ENCODE data around the gene PSTPIP2.
"Not testable (repeated sequence)": the region's sequence is repeated elsewhere in the genome, so short reads cannot be mapped to it uniquely, and the experiment has no call there.

The PSTPIP2 gene

DNA sequence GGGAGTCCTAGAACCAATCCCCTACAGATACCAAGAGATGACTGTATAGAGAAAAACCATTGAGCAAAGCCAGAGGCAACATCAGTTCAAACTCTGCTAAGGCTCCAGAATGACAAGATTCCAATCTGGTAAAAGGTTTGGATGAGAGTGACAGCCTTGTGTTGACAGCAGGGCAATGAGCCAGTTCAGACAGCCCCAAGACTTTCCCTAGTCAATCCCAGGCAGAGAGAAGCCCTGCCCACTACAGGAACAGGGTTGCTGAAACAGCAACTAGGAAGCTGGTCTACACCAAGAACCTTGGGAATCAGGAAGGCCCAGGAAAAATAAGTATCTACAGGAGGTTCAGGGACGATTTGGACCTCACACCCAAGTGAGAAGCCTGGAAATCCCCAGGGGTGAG, 3.3 kb downstream of the PSTPIP2 start:
- DNase-seq, result no peak

DNA sequence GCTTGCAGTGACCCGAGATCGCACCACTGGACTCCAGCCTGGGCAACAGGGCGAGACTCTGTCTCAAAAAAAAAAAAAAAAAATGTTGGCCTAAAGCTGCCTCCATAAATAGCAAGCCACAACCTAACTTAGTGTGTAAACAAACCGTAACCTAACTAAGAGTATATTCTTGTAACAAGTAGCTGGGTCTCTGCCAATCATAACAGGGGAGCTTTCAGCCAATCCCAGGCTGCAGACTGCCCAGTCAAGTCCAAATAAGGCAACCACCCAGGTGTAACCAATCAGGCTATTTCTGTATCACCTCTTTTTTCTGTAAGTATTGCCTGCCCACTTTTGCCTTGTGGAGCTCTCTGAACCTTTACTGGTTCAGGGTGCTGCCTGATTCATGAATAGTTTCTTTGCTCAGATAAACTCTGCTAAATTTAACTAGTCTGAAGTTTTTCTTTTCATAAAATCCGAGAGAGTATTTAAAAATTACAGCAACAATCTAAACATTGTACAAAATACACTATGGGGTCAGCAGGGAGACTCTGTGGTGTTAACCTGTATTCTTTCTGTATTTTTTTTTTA, 4.5 kb downstream of the PSTPIP2 start:
- DNase-seq, result no peak

DNA sequence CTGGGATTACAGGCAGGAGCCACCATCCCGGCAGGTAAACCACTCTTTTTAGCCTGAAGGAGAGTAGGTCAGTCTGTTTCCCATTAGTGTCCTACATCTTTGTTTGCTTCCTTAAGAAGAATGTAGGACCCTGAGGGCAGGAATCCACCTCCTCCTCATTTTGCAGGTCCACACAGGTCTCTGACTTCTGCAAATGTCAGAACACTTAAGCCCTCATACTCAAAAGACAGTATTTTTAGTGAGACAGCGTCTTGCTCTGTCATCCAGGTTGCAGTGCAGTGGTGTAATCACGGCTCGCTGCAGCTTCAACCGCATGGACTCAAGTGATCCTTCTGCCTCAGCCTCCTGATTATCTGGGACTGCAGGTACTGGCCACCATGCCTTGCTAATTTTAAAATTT, 9.3 kb downstream of the PSTPIP2 start:
- DNase-seq, result no peak

DNA sequence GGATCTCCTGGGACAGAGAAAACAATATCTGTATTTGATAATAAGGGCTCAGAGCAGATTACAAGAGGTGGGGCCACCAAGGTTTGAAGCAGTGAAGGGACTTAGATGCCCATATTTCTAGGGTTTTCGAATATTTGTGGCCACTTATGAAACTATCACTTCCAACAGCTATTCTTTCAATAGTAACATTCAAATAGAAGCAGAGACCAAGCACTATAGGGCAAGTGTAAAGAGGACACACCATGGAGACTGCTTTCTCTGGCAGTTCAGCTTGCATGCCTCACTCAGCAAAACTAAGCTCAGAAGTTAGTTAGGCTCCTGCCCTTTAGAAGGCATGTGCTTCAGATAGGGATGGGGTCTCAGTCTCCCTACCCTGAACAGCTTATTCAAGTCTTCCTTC, 10.3 kb downstream of the PSTPIP2 start:
- DNase-seq, result no peak

DNA sequence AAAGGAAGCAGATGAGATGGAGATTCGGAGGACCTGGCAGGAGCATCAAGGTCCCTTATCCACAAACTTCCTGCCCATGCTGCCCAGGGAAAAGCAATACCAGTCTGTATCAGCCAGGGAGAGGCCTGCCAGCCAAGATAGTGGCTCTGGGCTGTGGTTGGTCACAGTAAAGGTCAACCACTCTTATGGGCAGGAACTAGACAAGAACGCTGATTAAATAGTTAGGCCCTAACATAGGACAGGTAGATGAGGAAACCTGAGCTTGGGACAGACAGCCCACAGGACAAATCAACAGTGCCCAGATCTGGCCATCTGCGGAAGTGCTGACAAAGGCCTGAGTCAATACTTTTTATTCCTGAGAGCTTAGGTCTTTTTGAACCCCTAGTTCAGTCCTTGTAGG, 10.7 kb downstream of the PSTPIP2 start:
- no peak for DNase-seq

DNA sequence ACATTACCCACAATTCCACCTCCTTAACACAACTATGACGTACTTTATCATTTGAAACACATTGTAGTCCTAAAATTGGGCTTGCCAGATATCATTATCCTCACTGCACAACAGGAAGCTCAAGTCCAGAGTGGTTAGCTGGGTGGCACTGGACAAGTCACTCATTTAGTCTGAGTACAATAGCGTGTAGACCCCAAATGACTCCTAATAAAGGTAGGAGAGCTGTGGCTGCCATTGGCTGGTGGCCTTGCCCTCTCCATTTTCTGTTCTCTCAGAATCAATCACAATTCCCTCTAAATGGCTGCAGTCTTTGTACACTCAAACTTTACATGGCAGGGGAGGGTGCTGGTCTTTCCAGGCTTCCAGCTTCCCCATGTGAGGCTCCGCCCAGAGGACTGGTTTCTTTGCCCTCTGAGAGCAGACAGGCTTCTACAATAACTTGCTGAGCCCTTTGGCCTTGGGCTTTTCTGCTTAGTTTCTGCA, 11.7 kb downstream of the PSTPIP2 start:
- DNase-seq, result no peak

DNA sequence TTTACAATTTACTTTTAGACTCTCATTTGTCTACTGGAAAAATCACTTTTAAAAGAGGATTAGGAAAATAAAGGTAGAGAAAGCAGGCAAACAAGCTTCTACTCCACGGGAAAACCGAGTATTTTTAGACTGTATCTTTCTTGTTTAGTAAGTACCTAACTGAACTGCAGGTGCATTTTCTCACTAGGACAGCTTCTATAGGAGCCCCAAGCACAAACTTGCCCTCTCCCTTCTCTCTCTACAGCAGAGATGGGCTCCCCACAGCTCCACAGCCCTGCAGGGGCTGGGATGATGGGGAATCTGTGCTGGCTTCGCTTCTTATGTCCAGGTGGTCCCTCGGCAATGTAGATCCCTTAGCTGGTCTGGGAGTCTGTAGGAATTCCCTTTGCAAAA, 16.2 kb downstream of the PSTPIP2 start:
- no peak for DNase-seq

DNA sequence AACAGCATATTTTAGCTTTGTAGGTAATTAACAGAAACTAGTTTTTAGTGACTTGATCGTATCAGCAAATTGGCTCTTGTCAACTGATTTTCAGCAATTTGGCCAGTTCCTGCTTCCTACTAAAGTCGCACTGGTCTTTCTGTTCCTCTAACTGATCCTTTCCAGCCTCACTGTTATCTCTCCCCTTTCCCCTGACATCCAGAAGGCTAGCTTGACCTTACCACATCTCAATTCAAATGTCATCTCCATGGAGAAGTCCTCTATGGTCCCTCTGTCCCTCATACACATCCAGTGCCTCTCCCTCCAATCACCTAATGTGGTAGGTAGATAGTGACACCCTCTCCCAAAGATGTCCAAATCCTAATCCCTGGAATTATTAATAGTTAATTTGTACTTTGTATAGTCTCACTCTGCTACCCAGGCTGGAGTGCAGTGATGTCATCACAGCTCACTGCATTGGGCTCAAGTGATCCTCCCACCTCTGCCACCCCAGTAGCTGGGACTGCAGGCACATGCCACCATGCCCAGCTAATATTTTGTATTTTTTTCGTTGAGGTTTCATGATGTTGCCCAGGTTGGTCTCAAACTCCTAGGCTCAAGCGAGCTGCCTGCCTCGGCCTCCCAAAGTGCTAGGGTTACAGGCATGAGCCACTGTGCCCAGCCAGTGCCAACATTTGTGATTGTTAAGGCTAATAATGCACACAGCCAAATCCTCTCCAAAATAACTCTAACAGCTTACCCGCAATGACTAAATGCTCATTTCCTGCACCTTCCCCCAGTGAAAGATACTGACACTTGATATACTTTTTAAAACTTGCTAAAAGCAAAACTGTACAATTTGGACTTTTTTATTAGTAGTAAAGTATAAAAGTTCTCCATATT, 16.9 kb downstream of the PSTPIP2 start:
- DNase-seq, result no peak

DNA sequence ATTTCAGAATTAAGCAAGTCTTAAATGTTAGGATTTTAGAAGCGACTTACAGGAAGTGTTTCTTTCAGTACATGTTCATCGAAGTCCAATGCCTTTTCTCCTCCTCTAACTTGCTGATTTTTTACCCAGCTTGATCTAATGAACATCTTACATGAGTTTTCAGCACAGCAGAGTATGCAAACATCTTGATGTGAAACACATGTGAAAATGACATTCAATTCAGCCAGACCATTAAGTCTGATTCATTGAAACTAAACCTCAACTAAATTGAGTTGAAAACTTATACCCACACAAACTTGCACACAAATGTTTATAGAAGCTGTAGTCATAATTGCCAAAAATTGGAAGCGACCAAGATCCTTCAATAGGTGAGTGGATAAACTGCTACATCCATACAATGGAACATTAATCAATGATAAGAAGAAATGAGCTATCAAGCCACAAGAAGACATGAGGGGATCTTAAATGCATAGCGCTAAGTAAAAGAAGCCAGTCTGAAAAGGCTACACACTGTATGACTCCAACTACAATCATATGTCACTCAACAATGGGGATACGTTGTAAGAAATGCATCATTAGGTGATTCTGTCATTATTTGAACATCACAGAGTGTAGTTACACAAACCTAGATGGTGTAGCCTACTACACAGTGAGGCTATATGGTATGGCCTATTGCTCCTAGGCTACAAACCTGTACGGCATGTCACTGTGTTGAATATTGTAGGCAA, 18.5 kb downstream of the PSTPIP2 start:
- no peak for DNase-seq

DNA sequence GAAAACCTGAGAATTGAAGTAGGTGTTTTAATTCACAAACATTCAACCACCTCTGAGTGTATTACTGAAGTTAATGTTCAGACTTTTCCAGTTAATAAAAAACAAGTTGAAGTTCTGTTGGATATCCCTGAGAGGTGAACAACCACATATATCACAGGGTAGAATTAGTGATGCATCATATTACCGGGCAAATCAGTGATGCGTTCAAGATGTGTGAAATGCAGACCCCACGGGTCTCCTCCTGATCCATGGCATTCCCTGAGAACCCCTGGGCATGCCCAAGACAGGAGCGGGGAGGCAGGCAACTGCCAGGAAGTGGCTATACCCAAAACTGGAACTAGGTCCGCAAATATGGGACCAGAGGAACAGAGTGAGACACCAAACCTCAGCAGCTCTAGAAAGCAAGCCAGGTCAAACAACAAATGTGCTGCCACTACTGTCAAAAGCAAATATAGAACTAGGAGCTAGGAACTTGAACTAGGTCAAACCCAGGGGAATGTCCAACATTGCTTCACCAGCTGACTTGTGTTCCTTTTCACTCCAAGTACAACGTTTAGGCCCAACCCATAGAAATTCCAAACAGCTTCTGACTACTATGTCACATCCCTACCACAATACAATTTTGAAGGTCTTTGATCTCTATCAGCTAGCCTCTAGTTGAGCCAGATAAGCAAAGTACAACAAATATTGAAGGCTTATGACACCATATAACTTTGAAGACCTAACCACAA, 20.2 kb downstream of the PSTPIP2 start:
- DNase-seq, result no peak

DNA sequence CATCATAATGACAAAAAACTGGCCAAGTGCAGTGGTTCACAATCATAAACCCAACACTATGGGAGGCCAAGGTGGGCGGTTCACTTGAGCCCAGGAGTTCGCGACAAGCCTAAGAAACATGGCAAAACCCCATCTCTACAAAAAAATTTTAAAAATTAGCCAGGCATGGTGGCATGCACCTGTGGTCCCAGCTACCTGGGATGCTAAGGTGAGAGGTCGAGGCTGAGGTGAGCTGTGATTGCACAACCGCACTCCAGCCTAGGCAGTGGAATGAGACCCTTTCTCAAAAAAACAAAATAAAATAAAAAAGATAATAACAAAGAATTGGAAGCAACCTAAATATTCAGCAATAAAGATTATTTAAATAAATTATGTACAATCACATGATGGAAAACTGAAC, 21.8 kb downstream of the PSTPIP2 start:
- DNase-seq, result no peak

DNA sequence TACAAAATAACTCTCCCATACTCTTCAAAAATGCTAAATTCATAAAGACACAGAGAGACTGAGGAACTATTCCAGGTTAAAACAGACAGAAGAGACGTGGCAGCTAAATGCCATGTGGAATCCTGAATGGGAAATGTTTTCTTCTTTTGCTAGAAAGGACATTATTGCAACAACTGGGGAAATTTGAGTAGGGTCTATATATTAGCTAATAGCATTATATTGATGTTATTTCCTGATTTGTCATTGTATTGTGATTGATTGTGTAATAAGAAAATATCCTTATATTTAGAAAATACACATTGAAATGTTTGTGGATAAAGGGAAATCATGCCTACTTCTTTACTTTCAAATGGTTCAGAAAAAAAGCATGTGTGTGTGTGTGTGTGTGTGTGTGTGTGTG, 23.4 kb downstream of the PSTPIP2 start:
- DNase-seq, result no peak

DNA sequence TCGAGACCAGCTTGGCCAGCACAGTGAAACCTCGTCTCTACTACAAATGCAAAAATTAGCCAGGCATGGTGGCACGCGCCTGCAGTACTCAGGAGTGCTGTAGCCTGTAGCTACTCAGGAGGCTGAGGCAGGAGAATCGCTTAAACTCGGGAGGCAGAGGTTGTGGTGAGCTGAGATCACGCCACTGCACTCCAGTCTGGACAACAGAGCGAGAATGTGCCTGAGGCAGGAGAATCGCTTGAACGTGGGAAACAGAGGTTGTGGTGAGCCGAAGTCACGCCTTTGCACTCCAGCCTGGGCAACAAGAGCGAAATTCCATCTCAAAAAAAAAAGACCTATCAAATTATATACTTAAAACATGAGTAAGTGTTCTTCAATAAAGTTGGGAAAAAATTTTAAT, 24.7 kb downstream of the PSTPIP2 start:
- DNase-seq, result not testable (repeated sequence)

DNA sequence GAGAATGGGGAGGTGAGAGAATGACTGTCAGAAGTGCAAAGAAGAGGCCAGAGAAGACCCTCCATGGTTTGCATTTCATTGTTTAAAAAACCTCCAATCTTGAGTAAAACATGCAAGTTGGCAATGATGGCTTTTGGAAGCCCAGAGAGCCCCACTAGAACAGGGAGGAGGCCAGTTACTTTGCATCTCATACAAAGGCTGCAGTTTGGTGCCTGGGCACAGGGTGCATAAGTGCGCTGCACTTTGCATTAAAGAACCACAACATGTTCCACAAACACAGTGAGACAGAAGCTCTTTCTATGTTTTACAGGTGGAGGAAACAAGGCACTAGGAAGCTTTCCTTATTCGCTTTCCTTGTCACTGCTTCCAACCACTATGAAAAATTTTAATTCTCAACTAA, 25.4 kb downstream of the PSTPIP2 start:
- no peak for DNase-seq

DNA sequence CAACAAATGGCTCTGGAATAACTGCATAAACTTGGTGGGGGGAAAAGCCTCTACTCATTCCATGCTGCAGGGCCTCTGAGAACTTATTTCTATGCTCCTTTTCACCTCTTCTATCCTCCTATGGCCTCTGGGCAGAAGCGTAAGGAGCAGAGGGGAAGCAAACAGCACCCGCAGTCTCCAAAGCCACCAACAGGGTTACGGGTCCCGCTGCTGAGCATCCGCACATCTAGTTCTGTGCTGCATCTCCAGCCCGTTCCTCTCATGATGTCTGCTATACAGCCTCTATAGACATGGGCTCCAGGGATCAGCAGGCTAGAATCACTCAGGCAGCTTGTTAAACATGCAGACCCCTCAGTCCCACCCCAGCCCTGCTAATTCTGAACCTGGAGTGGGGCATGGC, 25.9 kb downstream of the PSTPIP2 start:
- no peak for DNase-seq

DNA sequence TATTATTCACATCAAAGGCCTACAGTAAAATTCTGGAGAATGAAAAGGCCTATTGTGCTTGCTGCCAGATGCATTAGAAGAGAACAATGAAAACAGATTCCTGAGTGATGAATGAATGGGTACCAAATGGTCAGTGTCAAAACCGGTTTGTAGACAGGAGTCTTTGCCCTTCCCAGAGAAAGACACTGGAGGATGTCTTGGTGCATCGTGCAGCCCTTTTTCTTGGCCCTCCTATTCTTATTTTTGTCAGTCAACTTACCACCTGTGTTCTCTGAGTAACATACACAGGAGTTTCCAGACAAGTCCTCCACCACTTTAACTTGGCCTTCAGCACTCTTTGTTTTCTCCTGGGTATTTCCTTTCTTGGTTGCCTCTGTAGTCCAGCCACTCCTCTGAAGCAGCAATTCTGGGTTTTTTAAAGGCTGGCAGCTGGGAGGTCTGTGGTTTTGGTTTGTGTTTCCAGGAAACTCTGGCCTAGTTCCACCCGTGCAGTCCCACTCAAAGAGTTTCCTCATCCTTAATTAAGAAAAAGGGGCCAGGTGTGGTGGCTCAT, 29.4 kb downstream of the PSTPIP2 start:
- DNase-seq, result no peak

DNA sequence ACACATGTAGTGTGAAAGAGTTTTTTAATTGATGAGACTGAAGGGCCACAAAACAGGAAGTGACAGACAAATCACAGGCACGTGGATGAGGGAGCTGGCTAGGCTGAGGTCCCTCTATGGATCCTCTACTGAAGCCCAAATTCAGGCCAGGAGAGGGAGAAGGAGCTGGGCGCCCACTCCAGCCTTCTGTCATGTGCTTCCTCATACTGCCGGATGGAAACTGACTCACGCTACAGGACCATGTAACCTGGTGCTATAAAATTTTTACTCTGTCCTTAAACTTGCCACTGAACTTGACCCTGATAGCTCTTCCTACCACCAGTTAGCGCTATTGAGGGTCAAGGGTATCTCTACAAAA, 31.3 kb downstream of the PSTPIP2 start:
- DNase-seq, result no peak

DNA sequence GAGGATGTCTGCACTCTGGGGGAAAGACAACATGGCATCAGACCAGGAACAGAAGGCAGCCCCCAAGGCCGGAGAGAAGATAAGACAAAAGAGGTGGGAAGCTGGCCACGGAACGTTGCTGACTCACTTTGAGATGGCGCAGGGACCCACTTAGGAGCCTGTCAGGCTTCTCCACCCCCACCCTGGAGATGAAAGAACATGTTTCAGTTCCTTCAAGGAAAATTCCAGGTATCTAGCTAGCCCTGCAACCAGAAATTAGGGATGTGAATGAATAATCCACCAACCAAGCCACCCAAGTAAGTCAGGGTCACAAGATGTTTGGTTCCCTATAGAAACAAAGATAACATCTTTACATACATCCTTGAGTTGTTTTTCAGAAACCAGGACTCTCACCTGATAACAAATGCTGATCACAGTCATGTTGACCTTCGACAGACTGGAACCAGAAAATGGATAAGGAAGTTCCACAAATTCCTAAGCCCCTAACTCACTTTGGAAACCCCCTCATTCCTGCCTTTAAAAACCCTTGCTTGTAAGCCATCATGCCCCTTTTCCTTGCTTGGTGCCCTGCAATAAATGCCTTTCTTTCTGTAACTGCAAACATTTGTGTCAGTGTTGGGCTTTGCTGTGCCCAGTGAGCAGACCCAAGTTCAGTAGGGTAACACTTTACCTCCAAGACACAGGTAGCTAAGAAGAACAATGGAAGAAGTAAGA, 31.9 kb downstream of the PSTPIP2 start:
- no peak for DNase-seq

DNA sequence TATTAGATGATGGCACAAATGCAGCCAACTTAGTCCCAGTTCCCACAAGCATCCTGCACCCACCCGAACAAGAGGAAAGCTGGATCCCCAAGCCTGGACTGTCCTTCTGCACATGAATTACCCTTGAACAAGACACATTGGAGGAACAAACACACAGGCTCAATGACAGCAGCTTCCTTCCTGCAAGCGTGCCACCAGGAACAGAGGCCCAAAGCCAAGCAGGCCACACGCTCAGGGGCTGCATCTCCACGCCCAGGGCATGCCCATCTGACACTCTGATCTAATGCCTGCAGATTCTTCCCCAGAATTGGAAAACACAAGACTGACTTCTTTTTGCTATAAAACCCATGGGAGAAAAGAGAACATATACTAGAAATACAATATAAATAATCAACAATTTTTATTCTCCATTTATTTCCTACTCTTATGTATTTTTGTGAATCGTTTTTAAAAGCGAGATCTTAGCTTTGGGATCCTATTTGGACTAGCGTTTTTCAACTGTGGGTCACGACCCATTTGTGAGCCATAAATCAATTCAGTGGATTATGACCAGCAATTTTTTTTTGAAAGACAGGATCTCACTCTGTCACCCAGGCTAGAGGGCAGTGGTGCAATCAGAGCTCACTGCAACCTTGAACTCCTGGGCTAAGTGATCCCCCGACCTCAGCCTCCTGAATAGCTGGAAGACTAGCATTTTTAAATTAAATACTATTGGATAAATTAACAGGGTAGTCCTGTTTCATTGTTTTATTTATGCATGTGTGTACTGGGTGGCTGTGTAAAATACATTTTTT, 34.4 kb downstream of the PSTPIP2 start:
- no peak for DNase-seq

DNA sequence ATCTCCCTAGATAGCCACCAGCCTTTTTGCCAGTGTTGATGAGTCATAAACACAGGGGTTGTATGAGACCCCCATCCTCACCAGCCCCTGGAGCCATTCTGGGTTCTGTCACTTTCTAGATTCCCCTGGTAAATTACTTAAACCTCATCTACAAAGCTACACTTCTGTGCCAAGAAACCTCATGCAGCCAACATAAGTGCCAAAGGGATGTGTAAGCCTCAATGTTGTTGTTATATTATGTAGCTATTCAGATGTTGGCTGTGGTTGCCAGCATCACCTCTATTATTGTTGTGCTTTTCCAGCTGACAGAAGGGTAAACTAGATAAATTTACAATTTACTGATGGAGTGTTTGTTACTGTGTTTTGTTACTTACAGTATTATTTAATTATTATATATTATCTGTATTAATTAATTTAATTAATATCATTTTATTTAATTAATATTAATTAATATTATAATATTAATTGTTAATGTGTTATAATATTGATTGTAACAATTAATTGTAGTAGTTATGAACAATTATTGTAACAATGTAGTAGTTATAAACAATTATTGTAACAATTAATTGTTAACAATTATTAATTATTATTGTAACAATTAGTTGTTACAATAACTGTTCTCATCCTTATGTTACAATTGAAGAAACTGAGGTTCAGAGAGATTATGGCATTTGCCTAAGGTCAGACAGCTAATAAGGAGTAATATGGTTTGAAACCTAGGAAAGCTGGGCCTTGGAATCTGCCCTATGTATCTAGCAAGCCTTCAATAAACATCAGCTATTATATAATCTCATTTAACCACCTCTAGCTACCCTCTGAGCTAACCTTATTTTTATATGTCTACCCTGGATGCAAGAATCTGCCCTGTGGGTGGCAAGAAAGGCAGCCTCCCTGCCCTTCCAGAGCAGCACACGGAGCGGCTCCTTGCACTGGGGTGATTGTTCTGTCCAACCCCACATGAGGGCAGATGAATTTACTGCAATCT, 36.1 kb downstream of the PSTPIP2 start:
- no peak for DNase-seq

Data from DMS79 treated with DMSO at 0.1 percent for 48 hours (cell line).